SW 1271 (cell line): ENCODE measurements around the gene SH3PXD2B.
"Not testable (repeated sequence)": the region's sequence is repeated elsewhere in the genome, so short reads cannot be mapped to it uniquely, and the experiment has no call there.

Source experiments
- DNase-seq, 2 experiments: peaks; one replicate each; lab custom pipeline; 2025; lab: John Stamatoyannopoulos, UW

SH3PXD2B gene

DNA sequence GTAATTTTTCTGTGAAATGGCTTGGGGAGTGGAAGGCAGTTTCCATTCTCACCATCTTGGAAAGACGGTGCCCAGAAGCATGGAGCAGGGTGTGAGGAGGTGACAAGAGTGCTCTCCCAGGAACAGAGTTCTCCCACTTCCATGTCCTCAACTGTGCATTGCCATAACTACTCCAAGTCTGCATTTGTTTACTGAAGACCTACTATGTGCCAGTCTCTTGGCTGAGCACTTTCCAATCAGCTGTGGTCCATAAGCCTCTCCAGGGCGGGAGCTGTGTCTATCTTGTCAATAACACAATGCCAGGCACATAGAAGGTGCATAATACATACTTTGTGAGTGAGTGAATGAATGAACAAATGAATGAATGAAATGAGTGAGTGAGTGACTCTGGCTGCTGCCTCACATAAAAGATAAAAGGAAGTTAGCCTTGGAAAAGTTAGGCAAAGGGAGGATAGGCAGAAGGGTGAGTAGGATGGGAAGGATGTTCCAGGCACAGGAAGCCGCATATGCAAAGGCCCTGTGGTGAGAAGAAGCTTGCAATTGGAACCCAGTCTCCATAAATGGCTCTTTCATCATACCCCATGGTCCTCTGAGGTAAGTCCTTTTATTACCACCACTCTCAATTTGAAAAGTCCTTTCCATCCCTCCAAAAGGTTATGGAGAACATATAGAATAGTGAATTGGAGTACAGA is 31.3 kb upstream of the SH3PXD2B start:
- no peak for DNase-seq

DNA sequence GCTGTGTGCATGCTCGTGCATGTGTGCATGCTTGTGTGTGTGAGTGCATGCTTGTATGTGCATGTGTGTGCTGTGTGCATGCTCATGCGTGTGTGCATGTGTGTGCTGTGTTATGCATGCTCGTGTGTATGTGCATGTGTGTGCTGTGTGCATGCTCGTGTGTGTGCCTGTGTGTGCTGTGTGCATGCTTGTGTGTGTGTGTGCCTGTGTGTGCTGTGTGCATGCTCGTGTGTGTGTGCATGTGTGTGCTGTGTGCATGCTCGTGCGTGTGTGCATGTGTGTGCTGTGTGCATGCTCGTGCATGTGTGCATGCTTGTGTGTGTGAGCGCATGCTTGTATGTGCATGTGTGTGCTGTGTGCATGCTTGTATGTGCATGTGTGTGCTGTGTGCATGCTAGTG is 30.3 kb upstream of the SH3PXD2B start:
- no peak for DNase-seq

DNA sequence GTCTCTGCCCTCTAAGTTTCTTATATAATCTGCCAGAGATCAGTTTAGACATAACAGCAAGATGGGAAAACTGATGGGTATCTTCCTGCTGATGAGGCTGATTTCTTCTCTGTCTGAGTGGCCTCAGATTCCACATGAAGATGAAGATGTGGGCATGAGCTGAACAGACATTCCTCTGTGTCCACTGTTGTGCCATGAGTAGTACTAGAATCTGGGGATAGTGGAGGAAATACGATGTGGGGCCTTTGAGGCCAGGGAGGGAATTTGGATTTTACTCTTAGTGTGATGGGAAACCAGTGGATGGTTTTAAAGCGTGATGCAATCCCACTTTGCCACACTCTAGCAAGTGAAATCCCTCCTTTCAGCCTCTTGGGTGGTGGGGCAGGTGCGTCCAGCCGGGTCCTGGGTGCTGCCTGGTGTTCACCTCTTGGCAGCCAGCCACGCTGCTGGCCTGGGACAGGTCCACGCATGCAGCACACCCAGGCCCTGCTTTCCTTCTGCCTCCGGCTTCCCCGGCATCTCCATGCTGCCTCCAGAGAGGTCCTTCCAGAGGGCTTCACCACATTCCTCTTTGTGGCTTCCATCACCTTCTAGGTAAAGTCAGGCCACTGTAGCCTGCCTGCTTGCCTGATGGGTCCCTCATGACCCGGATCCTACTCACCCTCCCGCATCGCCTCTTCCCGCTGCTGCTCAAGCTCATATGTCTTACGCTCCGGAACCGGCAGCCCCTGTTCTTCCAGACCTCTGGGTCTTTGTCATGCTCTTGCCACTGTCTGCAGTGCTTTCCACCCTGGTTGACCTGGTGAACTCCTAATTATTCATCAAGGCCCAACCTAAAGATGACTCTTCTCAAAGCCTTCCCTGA is 28.1 kb upstream of the SH3PXD2B start:
- no peak for DNase-seq

DNA sequence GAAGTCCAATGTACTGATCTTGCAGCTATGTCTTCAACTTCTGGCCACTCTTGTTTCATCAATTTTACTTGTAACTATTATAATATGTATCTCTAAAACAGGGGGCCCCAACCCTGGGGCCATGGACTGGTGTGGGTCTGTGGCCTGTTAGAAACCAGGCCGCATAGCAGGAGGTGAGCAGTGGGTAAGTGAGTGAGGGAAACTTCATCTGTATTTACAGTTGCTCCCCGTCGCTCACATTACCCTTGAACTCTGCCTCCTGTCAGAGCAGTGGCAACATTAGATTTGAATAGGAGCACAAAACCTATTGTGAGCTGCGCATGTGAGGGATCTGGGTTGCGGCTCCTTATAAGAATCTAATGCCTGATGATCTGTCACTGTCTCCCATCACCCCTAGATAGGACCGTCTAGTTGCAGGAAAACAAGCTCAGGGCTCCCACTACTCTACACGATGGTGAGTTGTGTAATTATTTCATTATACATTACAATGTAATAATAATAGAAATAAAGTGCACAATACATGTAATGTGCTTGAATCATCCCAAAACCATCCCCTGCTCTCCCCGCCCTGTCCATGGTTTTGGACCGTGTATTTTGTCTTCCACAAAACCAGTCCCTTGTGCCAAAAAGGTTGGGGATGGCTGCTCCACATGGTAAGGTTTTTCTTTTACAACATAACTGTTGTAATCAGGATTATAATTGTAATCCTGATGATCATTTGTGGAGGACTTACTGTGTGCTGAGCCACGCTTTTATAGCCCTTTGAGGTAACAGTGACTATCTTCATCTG is 26.9 kb upstream of the SH3PXD2B start:
- no peak for DNase-seq

DNA sequence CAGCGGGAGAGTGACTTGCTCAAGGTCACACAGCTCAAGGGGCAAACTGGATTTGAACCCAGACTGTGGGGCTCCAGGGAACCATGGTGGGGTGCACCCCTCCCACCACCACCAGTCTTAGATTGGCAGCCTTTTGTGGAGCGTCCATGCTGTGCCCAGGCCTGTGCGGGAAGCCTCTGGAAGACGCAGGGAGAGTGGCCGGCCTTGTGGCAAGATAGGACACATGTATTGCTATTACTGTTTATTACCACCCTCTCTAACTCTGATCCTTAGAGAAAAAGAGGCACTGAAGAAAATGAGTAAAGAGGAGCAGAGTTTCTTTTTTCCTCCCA is 25.4 kb upstream of the SH3PXD2B start:
- DNase-seq, result no peak

DNA sequence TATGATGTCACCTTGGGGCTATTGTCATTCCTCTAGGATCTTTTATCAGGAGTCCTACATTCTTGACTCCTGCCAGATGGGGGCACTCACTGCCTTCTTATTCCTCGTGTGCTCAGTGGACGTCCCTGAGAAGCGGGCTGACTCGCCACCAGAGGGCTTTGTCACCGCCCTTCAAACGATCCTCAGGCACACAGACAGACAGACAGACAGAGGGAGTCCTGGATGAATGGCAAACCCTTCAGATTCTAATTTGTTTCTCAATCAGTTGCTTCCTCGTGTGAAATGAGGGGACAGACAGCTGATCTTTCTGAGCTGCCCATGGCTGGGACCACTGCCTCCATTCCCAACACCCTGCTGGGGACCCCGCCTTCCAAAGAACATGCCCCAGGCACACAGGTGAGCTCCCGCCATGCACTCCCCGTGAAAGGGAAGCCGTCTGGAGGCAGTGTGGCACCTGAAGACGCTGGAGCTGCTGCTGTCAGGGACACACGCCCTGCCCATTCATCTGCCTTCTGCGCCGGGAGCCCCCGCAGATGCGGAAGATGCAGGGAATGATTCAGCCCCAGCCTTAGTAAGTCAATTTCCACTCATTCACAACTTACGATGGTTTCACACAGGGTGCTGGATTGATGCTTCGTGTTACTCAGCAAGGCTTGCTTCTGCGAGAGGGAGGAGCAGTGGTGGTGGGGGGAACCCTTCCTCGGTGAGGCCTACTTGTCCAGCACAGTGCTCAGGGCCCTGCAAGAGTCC is 24.9 kb upstream of the SH3PXD2B start:
- DNase-seq, result peak; percentile 79 to 89

DNA sequence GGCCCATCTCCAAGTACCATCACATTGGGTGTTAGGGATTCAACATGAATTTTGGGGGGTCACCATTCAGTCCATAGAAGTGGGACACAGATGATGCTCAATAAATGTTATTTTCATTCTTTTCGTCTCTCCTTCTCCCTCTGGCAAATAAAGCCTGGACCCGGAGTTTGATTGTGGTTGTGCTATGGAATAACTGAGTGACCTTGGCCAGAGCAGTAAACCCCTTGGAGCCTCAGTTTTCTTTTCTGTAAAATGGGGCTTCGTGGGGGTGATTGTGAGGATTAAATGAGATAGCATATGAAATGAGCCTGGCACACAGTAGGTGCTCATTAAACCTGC is 24.3 kb upstream of the SH3PXD2B start:
- DNase-seq, result not testable (repeated sequence)

DNA sequence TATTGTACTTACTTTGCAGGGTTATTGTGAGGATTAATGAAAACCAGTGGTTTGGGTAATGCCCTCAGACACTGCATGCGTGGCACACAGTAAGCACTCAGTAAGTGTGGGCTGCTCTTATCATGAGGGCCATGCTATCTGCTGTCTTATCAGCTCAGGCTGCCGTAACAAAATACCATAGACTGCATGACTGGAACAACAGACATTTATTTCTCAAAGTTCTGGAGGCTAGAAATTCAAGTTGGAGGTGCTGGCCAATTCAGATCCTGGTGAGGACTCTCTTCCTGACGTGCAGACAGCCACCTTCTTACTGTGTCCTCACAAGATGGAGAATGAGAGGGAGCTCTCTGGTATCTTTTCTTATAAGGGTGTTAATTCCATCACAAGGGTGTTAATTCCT is 23.9 kb upstream of the SH3PXD2B start:
- no peak for DNase-seq

DNA sequence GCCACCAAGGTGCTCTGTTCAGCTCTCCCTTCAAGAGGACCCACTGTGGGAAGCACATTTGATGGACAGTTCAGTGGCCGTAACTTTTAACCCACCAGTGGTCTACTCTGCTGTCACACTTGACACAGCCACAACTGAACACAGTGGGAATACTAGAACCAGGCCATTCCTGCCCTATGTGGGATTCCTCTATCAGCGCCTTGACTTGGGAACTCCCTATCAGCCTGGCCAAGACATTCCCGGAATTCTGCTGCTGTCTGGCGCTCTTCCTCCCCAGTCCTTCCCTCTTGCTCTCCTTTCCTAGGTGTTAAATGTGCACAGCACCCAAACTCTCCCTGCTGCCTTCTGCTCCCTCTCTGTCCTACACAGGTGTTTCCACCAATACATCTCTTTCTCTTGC is 23.1 kb upstream of the SH3PXD2B start:
- DNase-seq, result no peak

DNA sequence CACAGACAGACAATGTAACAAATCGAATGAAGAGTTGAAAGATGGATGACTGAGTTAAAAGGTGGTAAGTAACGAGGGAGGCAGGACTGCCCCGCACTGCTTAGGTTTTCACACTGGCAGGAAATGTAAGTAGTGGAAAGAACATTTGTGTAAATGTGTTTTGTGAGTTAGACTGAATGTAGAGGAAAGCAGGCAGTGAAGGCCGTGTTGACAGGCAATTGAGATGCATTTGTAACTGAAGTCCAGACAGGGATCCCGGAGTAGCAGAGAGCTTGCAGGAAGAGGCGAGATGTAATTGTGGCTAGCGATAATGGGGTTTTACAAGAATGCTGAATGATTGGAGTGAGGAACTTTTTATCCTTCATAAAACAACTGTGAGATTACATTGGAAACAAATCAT is 20.0 kb upstream of the SH3PXD2B start:
- DNase-seq, result no peak

DNA sequence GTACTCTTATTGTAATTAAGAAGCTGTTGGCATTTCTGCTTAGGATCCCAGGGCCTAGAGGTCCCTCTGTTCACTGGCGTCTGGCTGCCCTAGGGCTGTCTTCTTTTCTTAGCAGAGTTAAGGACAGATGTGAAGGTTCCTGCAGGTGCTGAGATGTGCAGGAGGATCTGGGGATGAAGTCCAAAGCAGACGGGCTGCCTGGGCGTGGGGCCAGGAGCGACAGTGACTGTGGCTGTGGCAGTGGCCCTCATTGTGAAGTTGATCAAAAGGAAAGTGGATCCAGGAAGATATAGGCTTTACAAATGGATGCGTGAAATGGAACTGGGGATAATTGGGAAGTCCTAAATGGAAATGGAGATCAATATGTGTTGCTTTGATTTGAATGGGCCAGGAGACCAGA is 19.1 kb upstream of the SH3PXD2B start:
- DNase-seq, result no peak

DNA sequence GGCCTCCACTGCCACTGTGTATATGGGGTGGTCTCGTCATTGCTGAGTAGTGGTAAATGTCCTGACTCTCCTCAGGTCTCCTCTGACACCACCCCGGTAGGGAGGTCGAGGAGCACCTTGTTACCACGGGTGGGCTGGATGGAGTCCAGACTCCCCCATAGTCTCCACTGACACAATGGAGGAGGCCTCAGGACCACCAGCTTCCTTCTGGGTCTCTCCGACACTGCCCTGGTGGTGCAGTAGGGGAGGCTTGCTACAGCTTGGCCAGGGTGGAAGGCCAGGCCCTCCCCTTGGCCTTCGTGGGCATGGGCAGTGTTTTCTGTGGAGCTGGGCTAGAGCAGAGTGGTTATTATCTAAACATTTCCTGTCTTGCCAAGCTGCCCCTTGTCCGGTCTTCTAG is 15.4 kb upstream of the SH3PXD2B start:
- no peak for DNase-seq

DNA sequence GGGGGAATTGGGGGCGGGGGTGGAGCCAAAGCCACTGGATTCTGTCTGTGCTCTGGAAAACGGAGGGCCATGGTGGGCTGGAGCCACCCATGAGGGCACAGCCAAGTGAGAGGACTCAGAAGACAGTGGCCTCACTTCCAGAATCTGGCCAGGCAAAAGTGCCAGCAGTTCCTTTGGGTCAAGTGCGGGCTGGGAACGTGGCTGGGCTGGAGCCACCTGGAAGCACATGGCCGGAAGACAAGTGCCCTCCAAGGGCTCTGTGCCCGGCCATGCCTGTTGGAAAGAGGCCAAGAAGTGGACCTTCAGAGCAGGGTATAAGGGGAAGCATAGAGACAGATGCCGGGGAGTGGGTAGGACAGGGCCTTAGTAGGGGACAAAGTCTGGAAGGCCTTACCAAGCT is 11.7 kb upstream of the SH3PXD2B start:
- no peak for DNase-seq

DNA sequence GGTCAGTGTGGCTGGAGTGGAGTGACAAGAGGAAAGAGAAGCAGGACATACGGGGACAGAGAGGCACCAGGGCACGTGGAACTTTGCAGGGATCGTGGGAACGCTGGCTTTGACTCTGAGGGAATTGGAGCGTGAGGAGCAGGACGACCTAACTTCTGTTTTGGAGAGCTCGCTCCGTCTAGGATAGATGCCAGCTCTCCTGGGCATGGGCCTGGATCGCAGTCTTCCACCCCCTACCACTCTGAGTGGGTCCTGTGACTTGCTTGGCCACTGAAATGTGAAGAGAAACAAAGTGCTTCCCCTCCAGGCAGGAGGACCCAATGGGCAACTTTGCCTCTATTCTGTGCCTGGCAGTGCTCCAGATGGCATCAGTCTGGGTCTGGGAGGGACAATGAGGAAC is 8.7 kb upstream of the SH3PXD2B start:
- no peak for DNase-seq

DNA sequence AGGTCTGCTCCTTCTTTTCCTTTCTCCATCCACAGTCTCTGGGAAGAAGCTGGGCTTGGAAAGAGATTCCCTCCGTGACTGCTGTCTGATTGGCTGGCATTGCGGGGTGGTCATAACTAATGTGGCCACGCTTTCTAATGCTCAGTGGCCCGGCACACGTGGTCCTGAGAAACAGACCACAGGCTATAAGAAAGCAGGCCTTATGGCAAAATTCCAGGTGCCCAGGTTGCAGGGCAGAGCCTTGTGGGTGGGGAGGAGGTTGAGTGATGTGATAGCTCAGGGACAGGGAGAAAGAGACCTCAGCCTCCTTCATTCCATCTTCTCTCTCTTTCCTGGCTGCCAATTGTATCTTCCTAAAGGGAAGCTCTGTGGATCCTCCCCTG is 5.4 kb upstream of the SH3PXD2B start:
- no peak for DNase-seq

DNA sequence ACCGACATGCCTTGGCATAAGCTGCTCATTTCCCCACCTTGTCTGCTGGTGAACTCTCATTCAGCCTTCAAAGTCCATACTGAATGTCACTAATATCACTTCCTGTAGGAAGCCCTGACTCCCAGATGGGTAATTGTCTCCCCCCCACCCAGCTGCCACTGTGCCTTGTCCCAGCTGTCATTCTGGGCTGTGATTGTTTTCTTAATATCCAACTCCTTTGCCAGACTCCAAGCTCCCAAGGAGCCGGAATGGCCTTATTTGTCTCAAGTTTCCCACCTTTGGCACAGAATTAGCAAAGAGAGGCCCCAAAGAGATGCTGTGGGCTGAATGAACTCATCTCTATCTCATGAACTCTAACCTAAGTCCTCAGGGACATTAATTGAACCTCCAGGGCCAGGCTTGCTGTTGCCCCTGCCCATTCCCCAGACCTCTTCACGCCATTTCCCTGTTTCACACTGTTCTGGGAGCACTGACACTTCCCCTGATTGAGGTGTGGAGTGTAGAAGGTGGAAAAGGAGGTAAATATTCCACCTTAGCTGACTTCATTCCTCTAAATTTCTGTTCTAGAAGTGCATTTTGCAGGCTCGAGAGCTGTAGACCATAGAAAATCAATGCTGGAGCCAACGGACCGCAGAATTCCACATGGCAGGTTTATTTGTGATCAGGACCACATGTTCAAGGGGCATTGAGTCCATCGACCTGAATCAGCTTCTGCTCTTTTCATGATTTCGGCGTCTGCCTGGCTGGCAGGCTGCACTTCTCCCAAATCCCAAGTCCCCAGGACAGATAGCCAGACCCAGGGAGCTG is 4.9 kb upstream of the SH3PXD2B start:
- DNase-seq, result no peak

DNA sequence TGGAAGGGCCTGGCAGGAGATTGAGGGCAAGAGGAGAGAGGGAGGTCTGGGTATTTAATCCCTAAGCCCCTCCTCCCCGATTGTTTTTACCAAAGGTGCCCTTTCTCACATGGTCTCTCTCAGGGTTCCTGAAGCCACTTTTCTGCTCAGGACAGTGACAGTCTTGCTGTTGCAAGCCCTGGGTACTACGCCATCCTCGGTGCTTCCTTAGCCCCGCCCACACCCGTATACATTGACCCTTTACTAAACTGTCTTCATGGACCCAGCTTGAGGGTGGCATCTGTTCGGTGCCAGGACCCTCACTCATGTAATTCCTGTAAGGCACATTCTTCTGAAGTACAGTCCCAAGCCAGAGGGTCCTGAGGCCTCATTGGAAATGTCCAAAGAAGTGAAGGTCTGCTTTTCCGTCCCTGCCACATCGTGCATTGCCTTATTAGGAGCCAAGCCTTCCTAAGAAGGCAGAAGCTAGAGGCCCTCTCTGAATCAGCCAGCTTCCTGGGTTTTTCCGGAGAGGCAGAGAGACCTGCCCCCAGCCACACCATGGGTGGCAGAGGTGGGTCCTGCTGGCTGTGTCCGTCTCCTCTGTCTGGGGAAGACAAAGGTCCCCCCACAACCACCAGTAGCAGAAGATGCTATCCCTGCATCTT is 1.9 kb upstream of the SH3PXD2B start:
- DNase-seq, result no peak

DNA sequence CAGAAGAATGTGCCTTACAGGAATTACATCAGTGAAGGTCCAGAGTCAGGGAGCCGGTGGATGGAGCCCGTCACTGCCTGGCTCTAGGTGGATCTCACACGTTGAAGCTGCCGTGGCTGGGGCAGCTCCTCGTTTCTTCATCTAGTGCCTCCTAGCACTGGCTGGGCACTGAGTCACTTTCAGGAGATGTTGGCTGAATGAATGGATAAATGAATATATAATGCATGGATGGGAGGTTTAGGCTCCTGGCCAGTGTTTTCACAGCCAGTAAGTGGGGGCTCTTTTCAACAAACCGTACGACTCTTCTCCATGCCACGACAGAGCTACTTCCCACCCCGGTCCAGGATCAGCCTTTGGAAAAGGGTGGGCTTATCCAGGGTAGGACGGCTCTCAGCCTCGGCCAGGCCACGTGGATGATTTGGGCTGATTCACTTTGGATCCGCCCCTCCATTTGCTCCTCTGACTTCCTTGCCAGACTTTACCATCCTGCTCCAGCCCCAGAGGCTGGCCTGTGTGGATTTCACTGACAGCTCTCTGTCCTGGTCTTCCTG is 1.3 kb upstream of the SH3PXD2B start:
- DNase-seq, result no peak

DNA sequence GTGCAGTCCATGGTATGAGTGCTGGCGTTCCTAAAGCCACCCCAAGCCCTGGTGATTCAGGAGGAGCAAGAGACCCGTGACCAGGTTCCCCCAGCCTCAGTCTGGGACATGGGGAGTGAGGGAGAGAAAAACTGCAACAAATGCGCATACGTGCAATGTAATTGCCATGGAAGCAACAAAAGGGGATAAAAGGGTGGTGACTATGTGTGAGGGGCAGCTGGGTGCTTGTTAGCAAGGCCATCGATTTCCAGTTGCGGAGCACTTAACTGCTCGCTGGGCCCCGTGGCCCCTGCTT is 709 bp upstream of the SH3PXD2B start:
- DNase-seq, result no peak

DNA sequence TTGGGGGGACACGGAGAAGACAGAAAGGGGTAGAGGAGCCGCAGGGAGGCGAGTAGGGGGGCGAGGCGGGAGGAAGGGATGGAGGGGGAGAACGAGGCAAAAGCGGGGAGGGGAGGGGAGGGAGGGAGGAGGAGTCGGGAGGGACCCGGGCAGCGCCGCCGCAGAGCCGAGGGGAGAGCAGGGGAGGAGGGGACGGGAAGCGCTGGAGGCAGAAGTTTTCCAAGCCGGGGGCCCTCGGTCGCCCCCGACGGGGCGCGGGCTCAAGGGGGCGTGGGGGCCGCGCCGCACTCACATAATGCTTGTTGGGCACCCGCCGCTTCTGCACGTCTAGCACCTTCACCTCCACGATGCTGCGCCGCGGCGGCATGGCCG is 353 bp downstream of the SH3PXD2B start:
- peak in 1 of 2 experiments; percentile 37 for DNase-seq
